HepG2 (cell line): ENCODE measurements around the gene VMO1. TPM values are rescaled to one million over a fixed set of nuclear protein-coding genes. Genes with fewer than 3 reads are reported as not detected.

Experiments
- ADNP ChIP-seq: sonication (generic); formaldehyde crosslinking; IDR thresholded peaks from 2 replicates; pipeline ENCODE4 v1.4.0; 2020; ENCODE audit warnings: missing genetic modification reagents
- ARID5B ChIP-seq: IDR thresholded peaks from 2 replicates; pipeline ENCODE4 v1.4.0; 2020; ENCODE audit warnings: mild to moderate bottlenecking, missing genetic modification reagents
- JARID2 ChIP-seq: sonication (generic); formaldehyde crosslinking; IDR thresholded peaks from 2 replicates; pipeline ENCODE4 v1.8.1; 2023; ENCODE audit warnings: missing genetic modification reagents, inconsistent platforms; ENCODE audit not compliant: insufficient replicate concordance
- MEIS1 ChIP-seq: sonication (generic); formaldehyde crosslinking; IDR thresholded peaks from 2 replicates; pipeline ENCODE4 v1.9.0; 2021; ENCODE audit warnings: mild to moderate bottlenecking, missing genetic modification reagents, moderate library complexity, borderline replicate concordance
- MEIS2 ChIP-seq: sonication (generic); formaldehyde crosslinking; IDR thresholded peaks from 2 replicates; pipeline ENCODE4 v1.9.0; 2021; ENCODE audit warnings: mild to moderate bottlenecking, missing genetic modification reagents
- NFE2L2 ChIP-seq: fragments of 150-350 bp; IDR thresholded peaks from 2 replicates; pipeline ENCODE4 v1.6.1; 2014; ENCODE audit warnings: low read length
- PLRG1 ChIP-seq: fragments of 450-650 bp; conservative IDR thresholded peaks from 2 replicates; pipeline ENCODE4 v1.6.1; 2016
- RBM22 ChIP-seq: fragments of 200-400 bp; formaldehyde crosslinking; optimal IDR thresholded peaks from 2 replicates; pipeline ENCODE3; 2017; ENCODE audit warnings: mild to moderate bottlenecking, low read length, moderate library complexity
- RFXANK ChIP-seq: IDR thresholded peaks from 2 replicates; pipeline ENCODE4 v1.6.1; 2016
- ZBTB40 ChIP-seq, 2 experiments: fragments of 450-650 bp in 1 of 2; sonication (generic) in 1 of 2; formaldehyde crosslinking in 1 of 2; IDR thresholded peaks; 2 replicates each; pipeline versions ENCODE4 v1.6.1 to v1.8.0; 2016 to 2022; ENCODE audit warnings: antibody characterized with exemption in 1 of 2, mild to moderate bottlenecking in 1 of 2, missing genetic modification reagents in 1 of 2
- ZFAT ChIP-seq: sonication (generic); formaldehyde crosslinking; conservative IDR thresholded peaks from 2 replicates; pipeline ENCODE4 v1.8.1; 2023; ENCODE audit warnings: missing genetic modification reagents, inconsistent platforms
- ZNF20 ChIP-seq: sonication (generic); formaldehyde crosslinking; IDR thresholded peaks from 2 replicates; pipeline ENCODE4 v1.4.0; 2020; ENCODE audit warnings: mild to moderate bottlenecking, moderate library complexity, missing genetic modification reagents
- ZNF343 ChIP-seq: sonication (generic); formaldehyde crosslinking; IDR thresholded peaks from 2 replicates; pipeline ENCODE4 v1.4.0; 2020; ENCODE audit warnings: mild to moderate bottlenecking, missing genetic modification reagents
- polyA plus RNA-seq, 8 experiments: library from polyadenylated mRNA; depleted of rRNA in 3 of 8; stranded (reverse) in 7 of 8; unstranded in 1 of 8; fragments of >200 nt; fragmentation: Illumina TruSeq in 4 of 8; extraction: Trizol in 4 of 8; gene quantifications; 2 replicates each; pipeline versions ENCODE4 v1.2.1 to v1.2.3, GENCODE V29; 2011 to 2016; ENCODE audit warnings: low read depth in 4 of 8, missing spikeins in 1 of 8, mixed read lengths in 1 of 8; ENCODE audit not compliant: insufficient read depth in 1 of 8
- total RNA-seq, 5 experiments: library from RNA; depleted of rRNA; stranded (reverse); fragments of >200 nt; fragmentation: Illumina TruSeq; extraction: Trizol; gene quantifications; 2 replicates each; pipeline ENCODE4 v1.2.3, GENCODE V29; 2016; ENCODE audit warnings: low read depth in 1 of 5

Gene VMO1
- total and polyA plus RNA-seq, 2 of the 13 experiments (the other 11 are each of a cell fraction or from before 2014, with no cell fraction given): not detected

DNA sequence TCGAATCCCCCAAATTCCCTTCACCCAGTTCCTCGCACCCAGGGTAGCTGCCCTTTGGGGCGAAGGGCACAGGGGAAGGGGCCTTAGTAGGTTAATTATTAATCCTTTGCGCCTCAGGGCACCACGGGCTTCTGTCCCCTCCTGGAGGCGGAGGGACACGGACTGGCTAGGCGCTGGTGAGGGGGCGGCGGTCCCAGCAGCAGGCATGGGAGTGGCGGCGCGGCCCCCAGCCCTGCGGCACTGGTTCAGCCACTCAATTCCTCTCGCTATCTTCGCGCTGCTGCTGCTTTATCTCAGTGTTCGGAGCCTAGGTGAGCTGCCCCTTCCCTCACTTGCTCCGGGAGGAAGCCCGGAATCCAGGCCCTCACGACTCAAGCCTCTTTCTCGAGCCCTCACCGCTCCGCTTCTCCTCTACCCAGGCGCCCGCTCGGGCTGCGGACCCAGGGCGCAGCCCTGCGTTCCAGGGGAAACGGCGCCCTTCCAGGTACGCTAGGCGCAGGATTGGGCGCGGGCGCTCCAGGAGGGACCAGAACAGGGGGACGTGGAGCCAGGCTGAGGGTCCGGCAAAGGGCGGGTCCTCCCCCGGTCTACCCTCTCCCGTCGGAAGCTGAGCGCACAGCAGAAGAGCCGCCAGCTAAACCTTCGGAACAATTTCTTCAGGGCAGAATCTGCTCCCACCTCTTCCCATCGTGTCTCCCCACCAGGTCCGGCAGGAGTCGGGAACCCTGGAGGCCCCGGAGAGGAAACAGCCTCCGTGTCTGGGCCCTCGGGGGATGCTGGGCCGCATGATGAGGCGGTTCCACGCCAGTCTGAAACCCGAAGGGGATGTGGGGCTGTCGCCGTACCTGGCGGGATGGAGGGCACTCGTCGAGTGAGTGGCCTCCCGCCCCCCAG is 2.9 kb upstream of the VMO1 start, which contains the start of gene GLTPD2 (continued):
- peak; percentile 52; the same call in 1 of the 2 replicates for TF ChIP-seq MEIS2 (CRISPR knock-in tag)
- no peak for TF ChIP-seq ZFAT
- TF ChIP-seq PLRG1: no peak
- TF ChIP-seq RFXANK: no peak
- TF ChIP-seq ZBTB40 (IDR thresholded peaks at IDR 0.05): no peak
- peak; percentile 13; the same call in 1 of the 2 replicates for TF ChIP-seq ZBTB40 (CRISPR knock-in tag; IDR thresholded peaks at IDR 0.05)
- no peak for TF ChIP-seq ARID5B (CRISPR knock-in tag)
- TF ChIP-seq RBM22: no peak
- TF ChIP-seq NFE2L2: no peak
- no peak for TF ChIP-seq ADNP (CRISPR knock-in tag)
- no peak for TF ChIP-seq JARID2 (CRISPR knock-in tag)
- peak; percentile 24; the same call in 1 of the 2 replicates for TF ChIP-seq MEIS1 (CRISPR knock-in tag)
- 0 out of 2 replicates have a peak, but pooled peaks have one; percentile 11 for TF ChIP-seq ZNF343 (CRISPR knock-in tag)
- no peak for TF ChIP-seq ZNF20
